Endothelial cell of umbilical vein (primary cell): ENCODE measurements around the gene ELOVL4. TPM values are rescaled to one million over a fixed set of nuclear protein-coding genes. Genes with fewer than 3 reads are reported as not detected.

Source experiments
- BruUV-seq: library from RNA; stranded (reverse); fragments of 400-500 nt; replicated peaks from 2 replicates; lab custom pipeline; 2021; lab: Mats Ljungman, UMichigan
- CTCF ChIA-PET: fragments of 300-600, 350-600 bp; sonication (Branson Sonifier 250); formaldehyde crosslinking; loops from one replicate; lab custom pipeline; 2021; ENCODE audit warnings: antibody characterized with exemption, inconsistent platforms; lab: Charles Lee
- POLR2A ChIA-PET: fragments of 300-600, 350-600 bp; sonication (Branson Sonifier 250); formaldehyde crosslinking; loops from one replicate; lab custom pipeline; 2021; ENCODE audit warnings: antibody characterized with exemption, inconsistent platforms; lab: Charles Lee
- DNase-seq: peaks from one replicate; pipeline ENCODE4 v3.0.0-alpha.2; 2011; ENCODE audit warnings: low read depth, low spot score
- FAIRE-seq: peaks from 2 replicates; lab custom pipeline; 2011; peaks lifted over from hg19 to GRCh38; lab: Jason Lieb, UNC
- H2AFZ ChIP-seq: 2 replicates; pipeline ENCODE4 v1.6.0; 2012; ENCODE audit warnings: low read depth, low read length, control low read depth, inconsistent platforms
- H3K27ac ChIP-seq: 2 replicates; pipeline ENCODE4 v1.5.1; 2011; ENCODE audit warnings: low read depth, mild to moderate bottlenecking, control low read depth, low read length, moderate library complexity; ENCODE audit not compliant: insufficient read depth
- H3K27me3 ChIP-seq, 2 experiments: 2 replicates each; pipeline versions ENCODE4 v1.6.0 to v1.6.1; 2011; ENCODE audit warnings: low read length in 2 of 2, mixed read lengths in 1 of 2; ENCODE audit not compliant: control insufficient read depth in 2 of 2, insufficient read depth in 2 of 2
- H3K36me3 ChIP-seq, 2 experiments: 2 replicates in 1 of 2; 3 replicates in 1 of 2; pipeline ENCODE4 v1.5.1; 2011; ENCODE audit warnings: low read length in 2 of 2, mild to moderate bottlenecking in 1 of 2, moderate library complexity in 1 of 2; ENCODE audit not compliant: control insufficient read depth in 2 of 2, insufficient read depth in 2 of 2; ENCODE audit errors: extremely low read depth in 1 of 2
- H3K4me1 ChIP-seq: 3 replicates; pipeline ENCODE4 v1.5.1; 2011; ENCODE audit warnings: mild to moderate bottlenecking, low read length; ENCODE audit not compliant: control insufficient read depth, insufficient read depth; ENCODE audit errors: extremely low read depth
- H3K4me2 ChIP-seq: 2 replicates; pipeline ENCODE4 v1.6.1; 2011; ENCODE audit warnings: low read length, control low read depth, mixed read lengths; ENCODE audit not compliant: insufficient read depth
- H3K4me3 ChIP-seq, 3 experiments: fragments of 200-600 bp in 1 of 3; sonication (generic), shearing (Covaris generic) in 1 of 3; replicated peaks in 1 of 3; 2 replicates each; pipeline ENCODE4 v1.5.1; 2011 to 2016; ENCODE audit warnings: control low read depth in 3 of 3, low read length in 3 of 3, mild to moderate bottlenecking in 2 of 3, inconsistent platforms in 1 of 3, low read depth in 1 of 3, moderate library complexity in 1 of 3; ENCODE audit not compliant: insufficient read depth in 1 of 3
- H3K79me2 ChIP-seq: 2 replicates; pipeline ENCODE4 v1.6.0; 2012; ENCODE audit warnings: low read length, inconsistent platforms; ENCODE audit not compliant: control insufficient read depth, insufficient read depth
- H3K9ac ChIP-seq: replicated peaks from 2 replicates; pipeline ENCODE3; 2011; ENCODE audit warnings: low read length, control low read depth; ENCODE audit not compliant: insufficient read depth; ENCODE audit errors: extremely low read depth
- H3K9me1 ChIP-seq: replicated peaks from 3 replicates; pipeline ENCODE4 v1.6.0; 2011; ENCODE audit warnings: mild to moderate bottlenecking, low read length; ENCODE audit not compliant: control insufficient read depth, insufficient read depth; ENCODE audit errors: extremely low read depth
- H3K9me3 ChIP-seq: replicated peaks from 2 replicates; pipeline ENCODE4 v1.5.1; 2012; ENCODE audit warnings: low read length, inconsistent platforms; ENCODE audit not compliant: control insufficient read depth, insufficient read depth
- H4K20me1 ChIP-seq: replicated peaks from 2 replicates; pipeline ENCODE3; 2011; ENCODE audit warnings: mild to moderate bottlenecking, low read length; ENCODE audit not compliant: control insufficient read depth, insufficient read depth; ENCODE audit errors: extremely low read depth
- FOS ChIP-seq: IDR thresholded peaks from 2 replicates; pipeline ENCODE4 v1.6.1; 2011; ENCODE audit warnings: mild to moderate bottlenecking, low read length, moderate library complexity, borderline replicate concordance; ENCODE audit not compliant: insufficient read depth
- GATA2 ChIP-seq: IDR thresholded peaks from 2 replicates; pipeline ENCODE4 v1.7.0; 2011; ENCODE audit warnings: low read depth, mild to moderate bottlenecking, moderate library complexity, mixed read lengths, low read length; ENCODE audit not compliant: insufficient read length, insufficient read depth
- JUN ChIP-seq: IDR thresholded peaks from 2 replicates; pipeline ENCODE4 v1.6.1; 2011; ENCODE audit warnings: borderline replicate concordance, low read depth; ENCODE audit not compliant: insufficient read length, insufficient read depth
- MYC ChIP-seq: IDR thresholded peaks from one replicate; pipeline ENCODE4 v1.6.1; 2011; ENCODE audit warnings: mild to moderate bottlenecking, low read depth, low read length
- POLR2A ChIP-seq: IDR thresholded peaks from 2 replicates; pipeline ENCODE4 v1.6.1; 2012; ENCODE audit warnings: low read depth, mild to moderate bottlenecking, control low read depth, low read length
- dilution Hi-C: fragments of 300-500 bp; cut with MboI; formaldehyde crosslinking; loops from one replicate; pipeline ENCODE4 v1.15.0; 2019; ENCODE audit warnings: low sequenced_read_pairs; ENCODE audit not compliant: extremely low pct_ligation_motif_present
- intact Hi-C: fragments of 100-400 bp; cut with micrococcal nuclease; formaldehyde crosslinking; loops from one replicate; pipeline ENCODE4 v1.10.0; 2022
- polyA plus RNA-seq, 4 experiments: library from polyadenylated mRNA; depleted of rRNA in 3 of 4; stranded (reverse) in 3 of 4; unstranded in 1 of 4; fragments of >200 nt; gene quantifications; 2 replicates each; pipeline versions ENCODE4 v1.2.1 to v1.2.3, GENCODE V29; 2011 to 2012; ENCODE audit warnings: missing spikeins in 1 of 4
- total RNA-seq: library from RNA; stranded (reverse); gene quantifications from 2 replicates; pipeline ENCODE4 v1.2.3, GENCODE V29; 2021
- TF ChIP-seq, protein P1 (sequence below), 2 donors: IDR thresholded peaks; 1 replicate in 1 of 2; 2 replicates in 1 of 2; pipeline ENCODE4 v1.5.1; 2011; ENCODE audit warnings: low read length in 2 of 2, mild to moderate bottlenecking in 2 of 2, moderate library complexity in 2 of 2, control low read depth in 1 of 2, inconsistent platforms in 1 of 2, low read depth in 1 of 2; ENCODE audit not compliant: insufficient read depth in 1 of 2; ENCODE audit errors: extremely low read depth in 1 of 2

The ELOVL4 gene
- total and polyA plus RNA-seq, 2 donors (not counting 3 experiments of a cell fraction or from before 2014, with no cell fraction given) = 0.98 to 3.3 TPM

DNA sequence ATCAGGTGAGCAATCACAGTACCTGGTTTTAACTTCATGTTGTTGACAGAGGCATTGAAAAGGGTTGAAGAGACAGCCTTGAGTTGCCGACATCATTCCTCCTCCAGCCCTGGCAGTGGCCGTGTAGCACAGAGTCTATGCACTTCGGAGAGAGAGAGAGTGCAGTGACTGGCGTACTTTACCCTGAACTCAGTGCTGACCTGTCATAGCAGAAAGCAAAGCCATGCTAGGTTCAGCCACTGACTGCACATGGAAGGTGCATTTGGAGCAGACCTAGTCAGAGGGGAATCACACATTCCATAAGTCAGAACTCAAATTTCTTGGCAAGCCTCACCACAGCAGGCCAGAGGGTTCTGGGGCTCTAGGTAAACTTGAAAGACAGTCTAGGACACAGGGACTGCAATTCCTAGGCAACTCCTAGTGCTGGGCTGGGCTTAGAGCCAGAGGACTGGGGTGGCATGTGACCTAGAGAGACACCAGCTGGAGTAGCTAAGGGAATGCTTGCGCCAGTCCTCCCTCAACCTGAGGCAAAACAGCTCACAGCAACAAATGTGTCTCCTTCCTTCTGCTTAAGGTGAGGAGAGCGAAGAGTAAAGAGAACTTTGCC is 69.1 kb downstream of the ELOVL4 start:
- ChIA-PET POLR2A (no interaction called here), CTCF (interaction anchor here (1.2 to 1.3 kb wide), 2 partner anchors 9 to 10 kb away, joined by 3 to 5 read pairs; no protein-coding TSS in a partner anchor)
- H4K20me1 ChIP-seq = no peaks in the 10 kb centered on the region
- H3K4me1 ChIP-seq = no peaks in the 10 kb centered on the region
- no peaks in the 10 kb centered on the region for H3K79me2 ChIP-seq
- dilution Hi-C loops (no loop called here), intact Hi-C loops (no loop called here)
- H3K27ac ChIP-seq = no peak overlapping the region
- no peaks in the 10 kb centered on the region for H3K9me1 ChIP-seq
- no peaks in the 10 kb centered on the region for H3K36me3 ChIP-seq
- TF ChIP-seq, protein P1, sequence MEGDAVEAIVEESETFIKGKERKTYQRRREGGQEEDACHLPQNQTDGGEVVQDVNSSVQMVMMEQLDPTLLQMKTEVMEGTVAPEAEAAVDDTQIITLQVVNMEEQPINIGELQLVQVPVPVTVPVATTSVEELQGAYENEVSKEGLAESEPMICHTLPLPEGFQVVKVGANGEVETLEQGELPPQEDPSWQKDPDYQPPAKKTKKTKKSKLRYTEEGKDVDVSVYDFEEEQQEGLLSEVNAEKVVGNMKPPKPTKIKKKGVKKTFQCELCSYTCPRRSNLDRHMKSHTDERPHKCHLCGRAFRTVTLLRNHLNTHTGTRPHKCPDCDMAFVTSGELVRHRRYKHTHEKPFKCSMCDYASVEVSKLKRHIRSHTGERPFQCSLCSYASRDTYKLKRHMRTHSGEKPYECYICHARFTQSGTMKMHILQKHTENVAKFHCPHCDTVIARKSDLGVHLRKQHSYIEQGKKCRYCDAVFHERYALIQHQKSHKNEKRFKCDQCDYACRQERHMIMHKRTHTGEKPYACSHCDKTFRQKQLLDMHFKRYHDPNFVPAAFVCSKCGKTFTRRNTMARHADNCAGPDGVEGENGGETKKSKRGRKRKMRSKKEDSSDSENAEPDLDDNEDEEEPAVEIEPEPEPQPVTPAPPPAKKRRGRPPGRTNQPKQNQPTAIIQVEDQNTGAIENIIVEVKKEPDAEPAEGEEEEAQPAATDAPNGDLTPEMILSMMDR (IDR thresholded peaks at IDR 0.05; ENCODE audit: extremely low read depth in 1 of 2, insufficient read depth in 1 of 2, low read depth in 1 of 2, low read length in 2 of 2) = no peak
- TF ChIP-seq JUN = no peak
- TF ChIP-seq GATA2 = no peak
- TF ChIP-seq POLR2A = no peak
- TF ChIP-seq FOS = no peak
- no peak for TF ChIP-seq MYC
- FAIRE-seq (no peak), DNase-seq (no peak)
- H3K27me3 ChIP-seq = peaks cover 8 to 14% of the 10 kb centered on the region in 2 experiments
- H3K9ac ChIP-seq = no peak overlapping the region
- no peaks in the 10 kb centered on the region for H3K9me3 ChIP-seq
- no peak overlapping the region for H3K4me3 ChIP-seq
- H3K4me2 ChIP-seq = no peak overlapping the region
- BruUV-seq = no TSS peak
- H2AFZ ChIP-seq = no peak overlapping the region
